CD4-positive, alpha-beta T cell treated with Interleukin-21 for 1 hour (primary cell): ENCODE data around the gene PSD2.

ENCODE experiments used
- DNase-seq: peaks from one replicate; pipeline ENCODE4 v3.0.0-alpha.2; 2020

PSD2 gene

DNA sequence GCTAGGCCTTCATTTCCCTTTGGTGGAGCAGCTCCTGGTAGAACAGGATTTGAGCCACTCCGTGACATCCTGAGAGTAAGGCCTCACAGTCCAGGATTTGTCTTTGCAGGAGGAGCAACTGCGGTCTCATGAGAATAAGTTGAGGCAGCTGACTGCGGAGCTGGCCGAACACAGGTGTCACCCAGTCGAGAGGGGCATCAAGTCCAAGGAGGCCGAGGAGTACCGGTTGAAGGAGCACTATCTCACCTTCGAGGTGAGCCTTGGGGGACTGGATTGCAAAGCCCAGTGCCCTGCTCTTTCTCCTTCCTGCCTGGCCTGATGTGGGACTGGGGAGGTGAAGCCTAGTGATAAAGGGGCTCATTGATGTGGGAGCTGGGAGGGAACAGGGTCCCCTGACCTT is 44.3 kb downstream of the PSD2 start:
- no peak for DNase-seq

DNA sequence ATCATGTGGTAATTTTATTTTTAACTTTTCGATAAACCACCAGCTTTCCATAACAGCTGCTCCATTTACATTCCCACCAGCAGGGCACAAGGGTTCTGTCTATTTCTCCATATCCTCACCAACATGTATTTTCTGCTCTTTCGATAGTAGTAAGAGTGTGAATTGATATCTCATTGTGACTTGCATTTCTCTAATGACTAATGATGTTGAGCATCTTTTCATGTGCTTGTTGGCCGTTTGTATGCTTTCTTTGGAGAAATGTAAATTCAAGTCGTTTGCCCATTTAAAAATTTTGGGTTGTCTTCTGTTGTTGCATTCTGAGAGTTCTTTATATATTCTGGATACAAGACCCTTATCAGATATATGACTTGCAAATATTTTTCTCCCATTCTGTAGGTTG is 45.9 kb downstream of the PSD2 start:
- DNase-seq = no peak

DNA sequence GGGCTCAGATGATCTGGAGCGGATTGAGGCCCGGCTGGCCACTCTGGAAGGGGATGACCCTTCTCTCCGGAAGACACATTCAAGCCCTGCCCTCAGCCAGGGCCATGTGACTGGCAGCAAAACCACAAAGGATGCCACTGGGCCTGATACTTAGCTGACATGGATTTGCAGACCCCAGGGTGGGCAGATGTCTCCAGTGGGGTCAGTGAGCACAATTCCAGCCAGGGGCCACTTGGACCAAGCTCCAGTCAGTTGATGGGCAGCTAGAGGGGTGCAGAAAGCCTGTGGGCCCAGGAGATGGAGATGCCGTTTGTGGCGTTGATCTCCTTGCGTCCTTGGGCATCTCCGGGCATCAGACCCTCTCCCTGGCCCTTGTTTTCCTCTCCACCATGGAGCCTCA is 46.7 kb downstream of the PSD2 start:
- DNase-seq = no peak

DNA sequence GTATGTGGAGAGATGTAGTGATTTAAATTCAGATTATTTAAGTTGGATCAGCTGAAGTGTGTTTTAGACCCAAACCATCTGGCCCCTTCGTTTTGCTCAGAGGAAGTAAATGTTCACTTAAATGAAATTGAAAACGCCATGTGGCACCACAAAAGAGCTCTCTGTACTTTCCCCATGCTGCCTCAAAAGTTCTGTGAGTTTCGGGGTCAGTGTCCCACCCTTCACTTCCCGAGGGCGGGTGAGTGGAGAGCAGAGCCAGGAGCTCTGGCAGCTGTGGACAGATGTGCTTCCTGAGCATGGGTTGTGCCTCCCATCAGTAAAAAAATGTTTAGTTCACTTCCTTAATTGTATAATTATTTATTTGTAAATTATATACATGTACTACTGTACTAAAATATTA is 48.4 kb downstream of the PSD2 start:
- DNase-seq = no peak

DNA sequence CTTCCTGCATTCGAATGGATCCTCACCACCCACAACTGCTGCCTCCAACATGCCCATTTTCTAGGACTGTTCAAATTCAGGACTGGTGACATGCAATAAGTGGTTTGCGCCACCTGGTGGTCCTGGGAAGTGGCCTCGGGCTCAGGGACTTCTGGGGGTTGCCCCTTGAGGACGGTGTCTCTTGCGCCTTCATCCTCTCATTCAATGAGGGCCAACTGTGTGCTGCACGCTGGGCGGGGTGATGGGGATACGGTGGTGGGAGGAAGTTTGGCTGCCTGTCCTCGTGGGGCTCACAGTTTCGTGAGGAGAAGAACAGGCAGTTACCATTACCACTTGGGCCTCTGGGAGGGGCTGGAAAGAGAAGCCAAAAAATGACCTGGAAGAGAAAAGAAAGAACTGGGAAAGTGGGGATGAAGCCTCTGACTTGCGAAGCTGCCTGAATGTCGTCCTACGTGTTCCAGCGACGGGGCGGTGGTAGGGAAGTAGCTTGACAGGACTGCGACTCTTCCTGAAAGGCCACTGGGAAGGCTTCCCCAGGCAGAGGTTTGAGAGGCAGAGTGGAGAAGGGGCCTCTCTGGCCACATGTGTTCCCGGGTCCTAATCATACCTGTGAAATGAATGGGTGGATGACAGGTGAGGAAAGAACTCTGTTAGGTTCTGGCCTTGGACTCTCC is 49.0 kb downstream of the PSD2 start:
- DNase-seq = peak; percentile 74

DNA sequence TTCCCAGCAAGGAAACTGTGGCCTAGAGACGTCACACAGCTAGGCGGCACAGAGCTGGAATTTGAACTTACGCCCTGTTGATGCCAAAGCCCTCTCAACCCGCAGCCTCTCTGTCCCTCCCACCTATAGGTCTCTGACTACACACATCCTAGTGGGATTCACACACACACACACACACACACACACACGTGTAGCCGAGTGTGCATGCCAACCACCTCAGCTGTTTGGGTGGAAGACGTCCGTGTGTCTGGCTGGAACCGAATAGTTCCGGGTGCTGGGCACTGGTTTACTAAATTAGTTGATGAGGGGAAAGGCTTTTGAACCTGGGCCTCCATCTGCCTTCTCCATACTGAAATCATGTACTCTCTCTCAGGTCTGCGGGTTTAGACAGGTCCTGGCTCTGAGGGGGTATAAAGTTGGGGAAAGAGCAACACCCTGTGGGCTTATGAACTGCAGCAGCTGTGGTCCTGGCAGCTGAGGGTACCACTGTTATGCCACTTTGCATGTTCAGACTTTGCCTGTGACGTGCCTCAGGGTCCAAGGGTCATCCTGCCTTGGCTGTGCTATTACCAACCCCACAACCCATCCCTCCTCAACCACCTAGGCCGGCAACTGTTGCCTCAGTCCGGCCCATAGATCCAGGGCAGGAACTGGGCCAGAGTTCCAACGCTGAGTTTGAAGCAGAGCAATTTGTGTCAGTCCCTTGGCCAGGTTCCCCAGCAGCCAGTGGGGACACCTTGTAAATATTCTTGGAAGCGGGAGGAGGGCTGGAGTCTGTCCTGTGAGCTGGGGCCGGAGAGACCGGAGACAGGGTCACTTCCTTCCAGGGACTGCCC is 50.5 kb downstream of the PSD2 start:
- DNase-seq = no peak

DNA sequence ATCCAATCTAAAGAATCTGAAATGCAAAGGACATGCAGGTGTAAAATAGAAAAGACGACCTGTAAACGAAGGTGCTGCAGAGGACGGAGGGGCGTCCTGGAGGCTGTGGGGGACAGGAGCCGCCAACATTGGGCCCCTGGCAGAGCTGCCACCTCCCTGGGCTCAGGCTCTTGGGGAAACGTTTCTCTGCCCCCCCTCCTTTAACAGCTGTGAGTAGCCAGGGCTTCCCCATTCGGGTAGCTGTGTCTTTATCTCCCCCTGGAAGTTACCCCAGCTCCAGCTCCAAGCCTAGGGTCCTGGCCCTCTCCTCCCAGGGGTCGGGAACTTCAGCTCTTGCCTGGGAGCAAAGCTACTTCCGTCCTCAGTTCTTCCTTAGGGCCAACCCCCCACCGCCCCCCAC is 51.5 kb downstream of the PSD2 start:
- no peak for DNase-seq

DNA sequence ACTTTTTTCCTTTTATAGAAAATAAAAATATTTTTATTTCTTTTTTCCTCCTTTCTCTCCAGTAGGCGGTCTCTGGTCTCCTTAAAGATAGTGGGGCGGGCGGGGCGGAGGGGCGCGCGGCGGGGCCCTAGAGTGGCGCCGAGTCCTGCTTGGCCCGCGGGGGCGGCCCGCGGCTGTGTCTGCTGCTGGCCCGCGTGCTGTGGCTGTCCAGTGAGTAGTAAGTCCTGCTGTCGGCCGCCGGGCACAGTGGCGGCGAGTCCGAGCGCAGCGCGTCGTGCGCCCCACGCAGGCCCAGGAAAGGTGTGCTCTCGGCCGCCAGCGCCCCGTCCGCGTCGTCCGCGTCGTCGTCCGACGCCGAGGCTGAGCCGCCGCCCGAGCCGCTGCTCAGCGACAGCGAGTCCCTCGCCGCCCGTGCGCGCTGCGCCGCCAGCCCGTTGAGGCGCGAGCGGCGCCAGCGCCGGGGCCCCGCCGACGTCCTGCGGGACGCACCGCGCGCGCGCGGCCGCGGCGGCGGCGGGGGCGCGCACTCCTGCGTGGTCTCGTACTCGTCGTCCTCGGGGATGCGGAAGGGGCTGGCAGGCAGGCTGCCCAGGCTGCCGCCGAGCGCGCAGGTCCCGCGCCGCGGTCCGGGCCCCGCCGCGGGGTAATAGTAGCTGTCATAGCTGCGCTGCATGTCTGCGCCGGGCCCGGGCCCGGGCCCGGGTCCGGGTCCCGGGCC is 52.3 kb downstream of the PSD2 start:
- peak; percentile 83 for DNase-seq

DNA sequence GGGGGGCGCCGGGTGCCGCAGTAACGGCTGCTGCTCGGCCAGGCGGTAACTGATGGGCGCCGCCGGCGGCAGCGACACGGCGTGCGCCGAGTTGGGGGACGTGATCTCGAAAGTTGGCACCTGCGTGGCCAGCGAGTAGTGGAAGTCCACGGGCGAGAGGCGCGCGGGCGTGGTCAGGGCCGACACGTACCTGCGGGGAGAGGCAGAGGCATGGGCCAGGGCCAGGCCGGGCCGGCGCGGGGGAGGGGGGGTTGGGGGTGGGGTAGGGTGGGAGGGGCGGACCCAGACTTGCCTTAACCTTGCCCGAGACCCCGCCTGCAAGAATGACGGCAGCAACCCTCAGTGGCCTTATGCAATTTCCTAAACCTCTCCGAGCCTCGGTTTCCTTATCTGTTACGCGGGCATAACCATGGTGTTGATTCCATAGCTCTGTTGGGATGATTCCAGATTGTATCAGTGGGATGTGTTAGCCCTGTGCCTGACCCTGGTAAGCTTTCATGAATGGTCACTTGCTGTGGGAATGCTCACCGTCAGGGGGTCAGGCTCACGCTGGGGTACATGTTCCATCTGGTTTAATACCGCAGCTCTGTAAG is 53.0 kb downstream of the PSD2 start:
- peak; percentile 34 for DNase-seq

DNA sequence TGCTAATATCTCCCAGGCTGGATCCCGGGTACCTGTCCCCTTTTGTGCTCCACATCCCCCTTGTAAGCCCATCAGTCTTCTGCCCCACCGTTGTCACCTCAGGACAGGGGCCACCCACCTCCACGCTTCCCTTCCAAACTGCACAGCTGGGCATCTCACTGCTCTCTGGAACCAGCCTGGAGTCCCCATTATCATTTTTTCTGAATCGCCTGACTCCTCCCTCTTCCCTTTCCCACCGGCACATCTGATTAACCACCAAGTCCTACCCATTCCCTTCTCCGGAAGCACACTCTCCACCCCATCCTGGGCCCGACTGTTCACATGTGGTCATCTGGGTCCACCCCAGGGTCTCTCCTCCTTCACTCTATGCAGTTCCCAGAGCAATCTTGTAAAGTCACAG is 53.9 kb downstream of the PSD2 start:
- no peak for DNase-seq

DNA sequence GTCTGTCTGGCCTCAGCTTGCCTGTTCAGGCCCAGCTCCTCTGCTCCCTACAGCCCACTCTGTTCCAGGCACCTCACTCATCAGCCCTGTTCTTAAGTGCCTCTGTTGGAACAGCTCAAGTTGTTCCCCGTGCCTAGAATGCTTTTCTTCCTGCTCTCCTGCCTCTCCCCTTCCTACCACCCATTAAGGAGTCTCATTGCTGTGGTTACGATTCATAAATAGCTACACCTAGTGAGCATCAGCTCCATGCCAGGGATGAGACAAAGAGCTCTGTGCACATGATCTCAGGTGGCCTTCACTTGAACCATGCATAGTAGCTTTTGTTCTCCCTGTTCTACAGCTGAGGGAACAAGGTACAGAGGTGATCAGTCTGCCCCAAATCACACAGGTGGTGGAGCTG is 54.3 kb downstream of the PSD2 start:
- DNase-seq = no peak

DNA sequence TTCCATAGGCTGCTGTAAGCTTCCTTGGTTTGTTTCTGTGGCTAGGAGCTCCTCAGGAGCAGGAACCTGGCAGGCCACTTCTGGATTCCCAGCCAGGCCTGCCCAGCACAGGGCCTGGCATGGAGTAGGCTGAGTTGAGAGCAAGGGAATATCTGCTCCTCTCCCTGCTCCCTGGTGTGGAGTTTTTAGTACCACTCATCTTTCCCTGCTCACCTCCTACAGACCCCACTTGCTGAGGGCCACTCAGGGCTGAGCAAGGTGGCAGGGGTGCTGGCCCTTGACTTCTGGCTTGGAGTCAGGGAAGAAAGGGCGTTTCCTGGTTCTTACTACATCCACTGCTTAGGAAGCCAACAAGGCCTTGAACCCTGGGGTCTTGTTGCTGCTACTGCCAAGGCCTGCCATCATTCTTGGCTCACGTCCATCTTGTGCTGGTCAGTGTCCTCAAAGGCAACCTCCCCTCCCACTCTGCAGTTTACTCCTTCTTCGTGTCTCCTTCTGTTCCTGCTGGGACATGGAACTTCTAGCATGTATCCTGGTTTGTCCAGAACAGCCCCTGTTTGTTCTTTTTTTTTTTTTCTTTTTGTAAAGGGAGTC is 54.9 kb downstream of the PSD2 start:
- no peak for DNase-seq

DNA sequence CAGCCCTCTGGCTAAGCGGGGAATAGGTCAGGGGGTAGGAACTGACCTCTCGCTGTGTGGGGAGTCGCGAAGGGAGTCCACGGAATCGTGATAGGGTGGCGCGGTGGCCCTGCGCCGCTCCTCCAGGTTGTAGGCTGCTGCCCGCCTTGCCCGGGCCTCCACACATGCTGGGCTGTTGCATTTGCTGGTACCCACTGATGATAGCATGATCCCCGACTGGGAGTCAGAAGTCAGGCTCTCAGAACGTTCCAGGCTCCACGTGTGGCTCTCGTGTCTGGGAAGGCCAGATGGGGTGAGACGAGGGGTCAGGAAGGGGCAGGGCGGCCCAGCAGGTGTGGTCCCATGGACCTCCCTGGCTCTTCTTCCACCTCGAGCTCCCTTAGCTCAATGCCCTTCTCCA is 56.0 kb downstream of the PSD2 start:
- DNase-seq = no peak

DNA sequence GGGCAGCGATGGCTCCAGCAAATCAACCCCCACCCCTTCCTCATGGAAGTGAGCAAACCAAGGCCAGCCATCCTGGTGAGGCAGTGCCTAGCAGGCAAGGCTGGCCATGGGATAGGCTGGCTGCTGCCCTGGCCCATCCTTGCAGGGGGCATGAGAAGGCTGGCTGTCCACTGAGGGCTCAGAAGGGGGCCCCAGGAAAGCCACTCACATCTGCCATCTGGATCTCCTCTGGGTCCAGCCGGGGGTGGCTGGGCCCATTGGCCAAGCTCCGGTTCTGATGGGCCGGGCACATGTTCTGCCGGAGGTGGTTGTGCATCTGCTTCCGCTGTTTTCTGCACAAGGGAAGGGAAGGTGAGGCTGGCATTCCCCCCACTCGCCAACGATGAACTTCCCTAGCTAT is 57.1 kb downstream of the PSD2 start:
- no peak for DNase-seq

DNA sequence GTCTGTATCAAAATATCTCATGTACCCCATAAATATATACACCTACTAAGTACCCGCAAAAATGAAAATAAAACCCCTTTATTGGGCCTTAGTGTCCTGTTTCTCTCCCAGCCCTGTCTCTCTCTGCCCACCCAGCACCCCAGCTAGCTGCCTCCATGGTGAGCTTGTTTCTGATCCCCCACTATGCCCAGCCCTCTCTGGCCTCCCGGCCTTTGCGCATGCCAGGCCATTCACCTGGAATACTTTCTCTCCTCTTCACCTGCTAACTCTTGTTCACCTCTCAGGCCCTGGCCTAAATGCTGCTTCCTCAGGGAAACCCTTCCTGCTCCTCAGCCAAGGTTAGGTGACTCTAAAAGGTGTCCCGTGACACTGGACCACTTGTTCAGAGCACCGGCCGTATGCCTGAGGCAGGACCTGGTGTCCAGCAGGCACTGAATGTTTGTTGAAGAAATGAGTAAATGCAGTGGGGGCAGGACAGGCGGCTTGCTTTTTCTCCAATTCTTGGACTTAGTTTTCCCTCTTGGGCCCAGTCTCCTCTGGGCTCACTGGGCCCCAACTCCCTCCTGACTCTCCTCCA is 58.5 kb downstream of the PSD2 start:
- no peak for DNase-seq

DNA sequence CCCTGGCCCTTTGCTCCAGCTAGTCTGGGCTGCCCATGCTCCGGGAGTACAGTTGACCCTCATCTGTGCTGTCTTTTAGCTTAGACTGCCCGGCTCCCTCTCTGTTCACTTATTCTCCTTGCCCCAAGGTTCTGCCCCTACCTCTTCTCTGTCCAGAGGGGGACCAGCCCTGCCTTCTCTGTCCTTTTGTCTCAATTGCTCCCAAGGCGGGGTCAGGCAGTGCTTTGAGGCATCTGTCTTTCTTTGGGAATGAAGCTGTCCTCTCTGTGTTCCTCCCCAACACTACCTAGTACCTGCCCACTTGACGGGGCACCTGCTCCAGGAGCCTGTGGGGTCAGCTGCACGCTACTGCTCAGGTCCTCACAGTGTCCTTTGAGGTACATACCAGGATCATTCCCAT is 59.3 kb downstream of the PSD2 start:
- DNase-seq = no peak

DNA sequence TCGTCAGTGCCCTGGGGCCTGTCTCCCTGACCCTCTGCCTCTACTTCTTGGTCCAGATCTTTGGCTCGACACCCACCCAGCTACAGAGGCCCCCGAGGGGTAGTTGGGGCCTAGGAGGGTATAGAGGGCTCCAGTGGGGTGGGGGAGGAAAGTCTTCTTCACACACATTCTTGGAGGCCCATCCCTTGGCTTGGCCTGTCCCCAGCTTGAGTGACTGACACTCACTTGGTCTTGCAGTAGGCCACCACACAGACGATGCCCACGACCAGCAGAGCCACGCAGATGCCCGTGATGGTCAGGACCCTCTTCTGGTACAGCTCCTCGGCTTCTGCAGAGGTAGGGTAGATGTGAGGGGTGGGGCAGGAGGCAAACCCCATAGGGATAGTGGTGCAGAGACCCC is 59.8 kb downstream of the PSD2 start:
- no peak for DNase-seq

DNA sequence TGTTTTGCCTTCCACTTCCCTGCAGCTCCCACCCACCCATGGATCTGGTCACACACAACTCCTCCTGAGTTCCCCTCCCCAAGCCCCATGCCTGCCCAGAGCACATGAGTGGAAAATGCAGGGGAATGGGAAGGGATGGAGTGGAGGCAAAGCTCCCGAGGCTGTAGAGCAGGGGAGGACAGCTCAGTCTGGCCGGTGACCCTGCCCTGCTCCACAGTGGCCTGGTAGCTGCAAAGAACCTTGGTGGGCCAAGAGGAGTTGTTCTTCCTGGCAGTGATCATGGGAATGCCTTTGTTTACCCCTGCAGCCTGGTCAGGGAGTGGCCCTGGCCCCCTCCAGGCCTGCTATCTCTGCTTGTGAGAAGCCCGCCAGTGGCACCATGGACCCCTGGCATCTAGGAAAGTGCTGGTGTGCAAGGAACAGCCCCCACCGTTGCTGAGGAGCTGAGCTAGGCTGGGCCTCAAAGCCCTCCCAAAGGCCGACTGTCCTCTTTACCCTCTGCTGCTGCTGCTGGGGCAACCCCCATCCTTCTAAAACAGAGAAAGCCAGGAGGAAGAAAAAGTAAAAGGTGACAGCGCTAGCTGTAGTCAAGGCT is 60.4 kb downstream of the PSD2 start:
- DNase-seq = no peak

DNA sequence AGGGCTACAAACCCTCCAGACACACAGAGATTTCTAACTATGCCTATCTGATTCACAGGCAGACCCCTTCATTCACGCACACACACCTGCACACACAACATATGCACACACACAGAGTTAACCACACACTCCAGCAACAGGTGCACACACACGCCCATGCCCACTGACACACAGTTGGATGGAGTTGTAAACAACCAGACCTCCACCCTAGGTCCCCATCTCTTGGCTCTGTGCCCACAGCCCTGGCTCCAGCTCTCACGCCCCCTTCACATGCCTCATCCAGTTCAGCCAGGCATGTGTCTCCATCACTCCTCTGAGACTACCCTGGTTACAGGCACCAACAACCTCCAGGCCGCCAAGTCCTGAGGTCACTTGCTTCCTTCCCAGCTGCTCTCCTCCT is 61.1 kb downstream of the PSD2 start:
- DNase-seq = no peak

DNA sequence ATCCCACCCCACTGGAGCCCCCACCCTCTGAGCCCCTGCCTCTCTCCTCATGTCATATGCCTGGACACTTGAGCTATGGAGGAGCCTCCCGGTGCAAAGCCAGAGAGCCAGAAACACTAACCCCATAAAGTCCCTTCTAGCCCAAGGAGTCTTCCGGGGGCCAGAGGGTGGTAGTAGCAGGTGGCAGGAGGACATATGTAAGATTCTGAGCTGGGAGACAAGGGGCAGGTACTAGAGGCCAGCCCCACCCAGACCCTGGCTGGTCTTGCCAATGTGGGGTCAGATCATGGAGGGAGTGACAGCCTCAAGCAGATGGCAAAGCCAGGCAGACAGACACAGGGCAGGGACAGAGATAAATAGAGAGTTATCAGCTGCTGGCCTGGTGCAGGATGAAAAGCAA is 63.4 kb downstream of the PSD2 start:
- DNase-seq = no peak

DNA sequence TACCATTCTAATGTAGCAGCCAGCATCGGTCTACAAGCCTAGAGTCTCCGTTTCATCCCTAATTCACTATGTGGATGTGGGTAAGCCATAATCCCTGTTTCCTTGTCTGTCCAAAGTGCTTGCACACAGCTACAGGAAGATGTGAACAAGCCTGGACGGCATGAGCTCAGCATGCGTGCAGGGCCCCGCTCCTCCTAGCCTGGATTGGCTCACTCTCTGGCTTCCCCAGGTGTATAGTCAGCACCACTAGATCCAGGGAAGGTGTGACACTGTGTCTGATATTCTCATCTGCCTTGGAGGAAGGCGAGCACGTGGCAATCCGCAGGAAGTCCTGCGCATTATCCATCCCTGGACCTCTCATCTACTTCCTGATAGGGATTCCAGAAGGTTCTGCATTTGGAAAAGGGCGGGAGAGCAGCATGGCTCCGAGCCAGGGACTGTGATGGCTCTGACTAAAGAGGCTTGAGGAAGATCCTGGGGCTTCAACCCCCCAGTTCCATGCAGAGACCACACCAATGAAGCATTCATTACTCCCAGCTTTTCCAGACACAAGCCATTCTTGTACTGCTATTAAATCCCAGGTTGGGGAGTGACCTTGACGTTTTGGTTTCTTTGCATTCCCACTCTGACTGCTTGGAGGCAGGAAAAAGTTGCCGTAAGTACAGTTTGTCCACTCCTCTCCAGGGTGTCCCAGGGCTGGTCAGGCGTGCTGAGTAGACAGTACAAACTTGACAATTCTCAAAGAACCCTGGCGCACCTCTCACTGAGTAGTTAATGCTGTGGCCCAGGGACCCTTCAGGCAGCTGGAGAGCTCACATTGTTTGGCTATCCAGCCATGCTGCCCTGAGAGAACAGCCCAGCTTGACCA is 65.6 kb downstream of the PSD2 start:
- DNase-seq = no peak

DNA sequence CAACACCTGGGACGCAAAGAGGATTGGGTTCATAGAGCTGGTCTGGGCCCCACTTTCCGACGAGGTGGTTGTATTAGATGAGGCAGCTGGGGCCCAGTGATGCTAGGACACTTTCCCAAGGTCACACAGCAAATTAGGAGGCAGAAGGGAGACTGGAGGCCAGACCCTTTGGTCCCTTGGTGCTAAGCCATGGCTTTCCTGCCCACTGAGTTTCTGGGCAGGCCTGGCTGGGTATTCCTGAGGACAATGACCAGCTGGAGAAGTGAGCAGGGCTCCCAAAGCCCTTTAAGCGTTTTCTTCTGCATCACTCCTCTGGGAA is 66.2 kb downstream of the PSD2 start:
- DNase-seq = no peak
